Measurements from ENCODE around the gene CTIF. TPM values are rescaled to one million over a fixed set of nuclear protein-coding genes. Genes with fewer than 3 reads are reported as not detected.

CTIF gene
- total RNA-seq, 1 donor from 2014 or later, result 81.9 TPM

- intact Hi-C loops (cut with DNase I), result no loop called here
- DNase-seq (ENCODE audit: low spot score) (no peak), ATAC-seq (peak; percentile 69)
Measured at GRCh38 chr18:48629730-48630324, 91.0 kb downstream of the CTIF start.

GRCh38 chr18:48631851-48632250, 93.0 kb downstream of the CTIF start:
- DNase-seq (ENCODE audit: low spot score), result no peak
- intact Hi-C loops (cut with DNase I), result no loop called here
- no peak for ATAC-seq

GRCh38 chr18:48632676-48633257, 93.9 kb downstream of the CTIF start:
- no peak for DNase-seq (ENCODE audit: low spot score)
- no peak for ATAC-seq
- intact Hi-C loops (cut with DNase I), result no loop called here

DNA sequence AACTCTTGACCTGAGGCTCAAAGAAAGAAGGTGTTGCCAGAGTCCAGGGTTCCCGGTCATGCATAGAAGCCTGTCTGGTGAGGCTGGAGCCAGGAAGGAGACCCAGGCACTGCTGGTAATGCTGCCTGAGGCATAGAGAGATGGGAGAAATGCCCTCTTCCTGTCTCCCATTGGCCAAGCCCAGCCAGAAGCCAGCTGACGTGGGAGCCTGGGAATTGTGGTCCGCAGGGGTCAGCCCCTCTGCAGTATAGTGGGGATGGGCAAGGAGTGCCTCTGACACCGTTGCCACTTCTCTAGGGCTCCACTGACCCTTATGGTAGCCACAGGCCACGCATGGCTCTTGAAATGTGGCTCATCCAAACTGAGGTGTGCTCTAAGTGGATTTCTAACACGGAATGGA, 95.7 kb downstream of the CTIF start:
- DNase-seq (ENCODE audit: low spot score) (no peak), ATAC-seq (no peak)
- intact Hi-C loops (cut with DNase I), result no loop called here

DNA sequence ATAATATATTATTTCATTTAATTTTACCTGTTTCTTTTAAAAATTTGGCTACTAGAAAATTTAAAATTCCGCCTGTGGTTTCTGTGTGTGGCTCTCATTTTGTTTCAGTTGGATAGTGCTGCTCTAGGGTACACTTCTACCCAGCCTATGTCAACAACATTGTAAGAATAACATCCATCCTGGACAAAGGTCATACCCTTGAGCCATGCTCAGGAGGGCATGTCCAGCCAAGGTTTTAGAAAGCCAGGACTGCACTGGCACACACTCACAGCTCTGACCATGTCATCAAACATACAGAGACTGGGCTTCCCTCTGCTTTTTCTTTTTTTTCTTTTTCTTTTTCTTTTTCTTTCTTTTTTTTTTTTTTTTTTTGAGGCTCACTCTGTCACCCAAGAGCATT, 96.1 kb downstream of the CTIF start:
- intact Hi-C loops (cut with DNase I), result no loop called here
- DNase-seq (ENCODE audit: low spot score) (no peak), ATAC-seq (no peak)

DNA sequence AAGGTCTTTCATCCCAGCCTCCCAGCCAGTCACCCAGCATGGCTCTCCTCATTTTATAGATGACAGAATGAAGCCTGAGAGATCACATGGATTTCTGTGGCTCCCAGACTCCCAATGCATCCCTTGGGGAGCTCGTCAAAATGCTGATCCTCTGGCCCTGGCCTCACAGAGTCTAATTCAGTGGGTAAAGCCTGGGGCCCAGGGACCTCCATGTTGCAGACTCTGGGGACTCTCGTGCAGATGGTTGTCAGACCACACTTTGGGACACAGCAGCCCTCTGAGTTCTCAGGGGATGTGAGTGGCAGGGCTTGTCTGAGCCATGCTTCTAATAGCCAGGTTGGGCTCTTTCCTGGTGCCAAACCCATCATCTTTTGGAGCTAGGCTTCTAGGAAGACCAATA, 97.0 kb downstream of the CTIF start:
- DNase-seq (ENCODE audit: low spot score) (no peak), ATAC-seq (no peak)
- intact Hi-C loops (cut with DNase I), result no loop called here

DNA sequence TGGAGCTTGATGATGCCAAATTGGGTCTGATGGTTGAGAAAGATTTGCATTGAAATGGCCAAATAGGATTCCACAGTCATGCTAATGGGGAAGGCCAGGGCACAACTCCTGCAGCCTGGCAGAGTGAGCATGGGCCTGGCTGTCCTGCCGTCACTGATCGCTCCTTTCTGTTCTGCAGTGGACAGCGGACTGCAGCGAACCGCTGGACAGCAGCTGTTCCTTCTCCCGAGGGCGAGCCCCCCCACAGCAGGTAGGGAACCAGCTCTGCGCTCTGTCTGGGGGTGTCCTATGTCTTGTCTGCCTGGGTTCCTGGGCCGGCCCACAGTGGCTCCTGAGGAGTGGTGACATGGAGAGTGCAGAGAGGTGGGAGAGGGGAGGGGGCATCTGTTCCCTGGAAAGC, 97.6 kb downstream of the CTIF start:
- ATAC-seq, result no peak
- DNase-seq (ENCODE audit: low spot score), result no peak
- intact Hi-C loops (cut with DNase I), result no loop called here

DNA sequence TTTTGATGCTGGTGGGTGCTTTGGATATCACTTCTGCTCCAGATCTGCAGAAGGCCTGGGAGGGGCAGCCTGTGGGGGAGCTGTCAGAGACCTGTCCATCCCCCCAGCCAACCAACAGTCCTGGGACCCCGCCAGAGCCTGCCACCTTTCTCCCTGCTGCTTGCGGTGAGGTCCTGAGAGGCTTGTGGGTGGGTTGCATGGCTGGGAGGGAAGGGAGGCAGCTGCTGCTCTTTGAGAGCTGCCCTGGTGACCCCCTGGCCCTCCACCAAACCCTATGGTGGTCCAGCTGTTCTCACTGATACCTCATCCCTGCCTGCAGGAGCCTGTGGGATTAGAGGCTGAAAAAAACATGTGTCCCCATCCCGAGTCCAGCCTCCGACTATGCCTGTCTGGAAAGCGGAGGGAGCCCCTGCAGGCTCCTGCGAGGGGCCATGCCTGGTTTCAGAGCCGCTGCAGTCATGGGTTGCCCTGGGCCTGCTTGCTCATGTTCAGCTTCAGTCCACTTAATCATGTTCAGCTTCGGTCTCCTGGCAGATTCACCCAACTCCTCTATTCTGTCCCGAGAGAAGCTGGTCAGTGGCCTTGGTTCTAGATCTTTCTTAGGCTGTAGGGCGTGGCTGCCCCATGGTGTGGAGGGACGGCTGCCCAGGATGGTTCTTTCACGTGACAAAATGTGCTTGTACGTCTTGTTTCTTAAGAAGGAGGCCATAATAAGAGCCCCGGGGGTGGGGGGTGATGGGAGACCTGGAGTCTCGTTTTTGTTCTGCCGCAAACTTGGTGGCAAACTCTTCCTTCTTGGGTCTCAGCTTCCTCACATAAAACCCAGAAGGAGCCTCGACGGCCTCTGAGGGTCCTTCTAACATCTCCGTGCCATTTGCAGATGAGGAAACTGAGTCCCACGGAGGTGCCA, 98.5 kb downstream of the CTIF start:
- ATAC-seq (no peak), DNase-seq (ENCODE audit: low spot score) (no peak)
- intact Hi-C loops (cut with DNase I), result no loop called here

DNA sequence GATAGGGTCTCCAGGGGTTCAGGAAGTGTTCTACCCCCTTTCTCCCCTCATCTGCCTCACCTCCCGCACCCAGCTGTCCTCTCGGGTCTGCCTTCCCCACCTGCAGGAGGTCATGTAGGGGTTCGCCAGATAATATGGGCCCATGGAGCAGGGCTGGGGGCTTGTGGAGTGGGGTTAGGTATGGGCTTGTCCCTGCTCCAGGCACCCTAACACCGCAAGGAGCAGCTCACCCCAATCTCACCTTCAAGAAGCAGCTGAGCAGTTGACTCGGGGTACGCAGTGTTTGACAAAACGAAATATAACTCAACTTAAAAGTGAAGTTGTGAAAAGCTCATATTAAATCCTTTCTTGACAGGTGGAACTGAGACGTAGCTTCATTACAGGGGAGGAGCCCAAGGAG, 99.6 kb downstream of the CTIF start:
- DNase-seq (ENCODE audit: low spot score) (no peak), ATAC-seq (no peak)

DNA sequence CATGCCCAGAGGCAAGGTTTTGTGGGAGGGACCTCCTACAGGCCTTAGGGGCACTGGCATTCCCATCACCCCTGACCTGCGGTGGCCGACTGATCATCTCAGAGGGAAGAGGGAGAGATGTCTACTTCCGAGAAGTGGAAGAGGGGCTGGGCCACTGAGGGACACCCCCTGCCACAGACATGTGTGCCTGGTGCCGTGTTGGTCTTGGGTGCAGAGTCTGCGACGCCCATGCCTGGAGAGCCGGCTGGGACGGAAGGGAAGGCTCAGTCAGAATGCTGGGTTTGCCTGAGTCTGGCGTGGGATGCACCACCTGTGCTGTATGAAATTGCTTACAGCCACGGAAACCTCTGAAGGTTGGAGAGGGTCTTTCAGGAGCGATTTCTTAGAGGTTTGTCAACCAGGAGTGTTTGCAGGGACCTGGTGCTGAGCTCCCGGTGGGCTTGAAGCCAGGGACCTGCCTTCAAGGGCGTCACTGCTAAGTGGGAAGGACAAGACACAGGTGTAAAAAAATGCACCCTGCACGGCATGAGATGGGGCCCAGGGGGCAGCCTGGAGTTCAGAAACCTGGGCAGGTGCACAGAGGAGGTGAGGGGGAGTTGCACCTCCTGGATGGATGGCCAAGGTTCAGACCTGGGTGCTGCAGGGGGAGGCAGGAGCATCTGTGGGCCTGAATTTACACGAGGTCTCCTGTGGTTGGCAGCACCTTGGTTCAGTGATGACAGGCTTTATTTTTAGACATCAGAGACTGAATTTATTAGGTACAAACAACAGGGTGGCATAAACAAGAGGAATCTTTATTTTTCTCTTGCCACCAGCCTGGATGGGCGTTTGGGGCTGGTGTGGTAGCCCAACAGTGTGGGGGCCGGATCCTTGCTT, 100.3 kb downstream of the CTIF start:
- ATAC-seq, result no peak
- no peak for DNase-seq (ENCODE audit: low spot score)
- intact Hi-C loops (cut with DNase I), result no loop called here

More for the DNA sequence above, 99.6 kb downstream of the CTIF start:
- intact Hi-C loops (cut with DNase I), result no loop called here

DNA sequence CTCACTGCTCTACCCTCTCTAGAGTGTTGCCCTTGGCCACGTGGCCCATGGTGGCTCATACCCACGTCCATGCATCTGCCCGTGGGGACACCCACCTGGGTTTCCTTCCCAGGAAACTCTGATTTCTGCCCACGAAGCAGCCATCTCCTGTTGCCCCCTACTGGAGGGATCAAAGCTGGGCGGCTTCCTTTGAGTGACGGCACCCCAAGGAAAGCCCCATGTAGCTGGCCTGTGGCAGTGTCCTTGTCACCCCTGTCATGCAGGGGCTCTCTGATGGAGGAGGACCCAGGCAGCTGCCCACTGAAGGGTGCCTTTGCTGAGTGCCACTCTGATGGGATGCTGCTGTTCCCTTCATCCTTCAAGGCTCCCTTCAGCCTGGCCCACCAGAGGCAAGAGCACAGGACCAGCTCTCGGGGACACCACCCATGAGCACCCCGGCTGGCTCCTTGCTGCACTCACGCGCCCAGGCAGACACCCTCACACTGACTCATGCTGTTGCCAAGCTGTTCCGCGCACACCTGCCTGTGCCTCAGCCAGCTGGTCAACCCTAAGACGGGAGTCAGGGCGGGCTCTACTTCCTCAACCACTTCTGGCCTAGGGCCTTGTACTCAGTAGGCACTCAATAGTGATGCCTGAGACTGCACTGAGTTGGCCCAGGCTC, 101.1 kb downstream of the CTIF start:
- no peak for ATAC-seq
- intact Hi-C loops (cut with DNase I), result no loop called here

DNA sequence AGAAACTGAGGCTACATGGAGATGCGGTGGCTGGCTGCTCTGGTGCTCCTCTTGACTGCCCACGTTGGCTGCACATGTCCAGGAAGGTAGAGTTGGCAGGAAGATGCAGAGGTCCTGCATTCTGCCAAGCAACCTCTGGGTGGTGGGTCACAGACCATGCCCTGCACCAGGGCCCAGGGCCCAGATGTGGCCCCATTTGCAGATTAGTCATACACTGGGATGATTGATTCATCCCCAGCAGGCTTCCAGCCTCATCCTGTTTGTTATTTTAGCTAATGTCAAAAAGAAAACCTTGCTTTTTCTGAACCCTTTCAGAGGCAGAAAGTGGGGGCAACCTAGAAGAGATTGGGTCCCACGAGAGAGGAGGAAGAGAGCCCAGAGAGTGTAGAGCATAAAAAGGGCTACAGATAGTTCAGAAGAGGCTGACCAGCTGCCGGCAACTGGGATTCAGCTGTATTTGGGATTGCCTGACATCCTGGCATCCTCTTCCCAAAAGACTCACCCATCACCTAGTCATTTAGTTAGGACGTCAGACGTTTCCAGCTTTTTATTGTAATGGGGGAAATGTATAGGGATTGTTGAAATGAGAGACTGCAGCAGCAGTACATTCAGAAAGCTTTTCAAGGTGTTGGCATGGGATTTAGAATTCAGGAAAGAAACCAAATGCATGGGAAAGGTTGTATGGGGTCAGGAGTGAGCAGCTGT, 101.9 kb downstream of the CTIF start:
- intact Hi-C loops (cut with DNase I), result no loop called here
- DNase-seq (ENCODE audit: low spot score) (no peak), ATAC-seq (no peak)

More for the DNA sequence above, 101.1 kb downstream of the CTIF start:
- DNase-seq (ENCODE audit: low spot score), result no peak

- DNase-seq (ENCODE audit: low spot score), result no peak
- intact Hi-C loops (cut with DNase I), result no loop called here
- no peak for ATAC-seq
Measured at GRCh38 chr18:48641981-48642380, 103.2 kb downstream of the CTIF start.

GRCh38 chr18:48642503-48642902, 103.7 kb downstream of the CTIF start:
- no peak for DNase-seq (ENCODE audit: low spot score)
- no peak for ATAC-seq
- intact Hi-C loops (cut with DNase I), result no loop called here

GRCh38 chr18:48643262-48643661, 104.4 kb downstream of the CTIF start:
- DNase-seq (ENCODE audit: low spot score) (no peak), ATAC-seq (no peak)
- intact Hi-C loops (cut with DNase I), result no loop called here

DNA sequence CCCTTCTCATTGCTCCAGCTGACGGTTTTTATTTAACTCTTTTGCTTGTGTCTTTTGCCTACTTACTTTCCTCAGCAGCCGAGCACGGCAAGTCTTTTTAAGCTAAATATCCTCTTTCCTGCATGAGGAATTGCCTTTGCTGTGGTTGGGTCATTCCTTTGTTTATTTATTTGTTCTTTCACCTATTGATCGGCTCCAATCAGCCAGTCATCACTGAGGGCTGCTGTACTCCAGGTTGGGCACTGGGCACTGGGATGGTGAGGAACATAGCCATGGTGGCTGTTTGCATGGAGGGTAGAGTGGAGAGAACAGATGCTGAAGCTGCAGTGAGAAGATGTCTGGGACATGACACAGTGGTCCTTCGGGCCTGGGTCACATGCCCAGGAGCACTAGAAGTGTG, 105.2 kb downstream of the CTIF start:
- intact Hi-C loops (cut with DNase I), result no loop called here
- ATAC-seq, result no peak
- DNase-seq (ENCODE audit: low spot score), result no peak

DNA sequence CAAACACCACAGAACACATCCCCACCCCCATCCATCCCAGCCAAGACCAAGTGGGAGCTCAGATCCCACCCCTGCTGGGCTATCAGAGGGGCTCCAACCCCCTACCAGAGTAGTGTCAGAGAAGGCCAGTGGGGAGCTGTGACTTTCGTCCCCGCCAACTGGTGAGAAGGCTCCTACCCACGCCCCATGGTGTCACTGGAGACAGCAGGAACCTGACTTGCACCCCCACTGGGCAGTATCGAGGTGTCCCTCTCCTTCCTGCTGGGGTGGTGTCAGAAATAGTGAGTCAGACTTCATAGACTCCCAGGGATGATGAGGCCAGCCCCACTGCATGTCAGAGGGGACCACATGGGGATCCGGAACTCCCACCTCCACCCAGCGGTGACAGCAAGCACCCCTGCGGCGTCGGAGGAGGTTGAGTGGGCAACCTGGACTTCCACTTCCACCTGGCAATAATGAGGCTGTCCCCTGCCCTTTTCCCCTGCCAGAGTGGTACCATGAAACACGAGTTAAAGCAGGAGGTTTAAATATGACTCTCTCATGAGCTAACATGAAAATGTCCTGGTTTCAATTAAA, 106.7 kb downstream of the CTIF start:
- DNase-seq (ENCODE audit: low spot score), result no peak
- intact Hi-C loops (cut with DNase I), result no loop called here

DNA sequence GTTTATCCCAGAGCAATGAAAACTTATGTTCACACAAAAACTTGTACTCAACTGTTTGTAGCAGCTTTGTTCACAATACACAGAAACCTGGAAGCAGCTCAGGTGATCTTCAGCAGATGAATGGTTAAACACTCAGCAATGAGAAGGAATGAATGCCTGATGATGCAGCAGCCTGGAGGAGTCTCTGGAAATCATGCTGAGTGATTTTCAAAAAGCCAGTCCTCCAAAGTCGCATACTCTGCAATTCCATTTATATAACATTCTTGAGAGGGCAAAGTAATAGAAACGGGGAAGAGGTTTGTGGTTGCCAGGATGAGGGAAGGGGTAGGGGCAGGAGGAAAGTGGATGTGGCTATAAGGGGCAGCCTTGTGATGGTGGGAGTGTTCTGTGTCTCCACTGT, 108.1 kb downstream of the CTIF start:
- DNase-seq (ENCODE audit: low spot score) (no peak), ATAC-seq (no peak)
- intact Hi-C loops (cut with DNase I), result no loop called here

More for the DNA sequence above, 106.7 kb downstream of the CTIF start:
- ATAC-seq, result no peak

All from sciatic nerve (tissue), 2 donors.